Stimulated activated CD8-positive, alpha-beta memory T cell treated with anti-CD3 and anti-CD28 coated beads, Interleukin-15, amount 100 ng/mL, for 48 hours (primary cell): ENCODE results near the gene SLC2A2.
A peak's percentile ranks its signal among the peaks of the same experiment; 100 is the strongest.

ENCODE experiments used
- DNase-seq, 2 donors: peaks; one replicate each; pipeline ENCODE4 v3.0.0-alpha.2; 2020; ENCODE audit warnings: low read depth in 2 of 2

Gene SLC2A2

GRCh38 chr3:171026597-171027293, at the start of gene SLC2A2:
Gene SLC2A2, minus strand, starts transcription at chr3:171026720. Its CDS starts 50 bp downstream, at chr3:171026670.
- DNase-seq, result no peak

GRCh38 chr3:171072432-171072831, 45.9 kb upstream of the SLC2A2 start:
- DNase-seq, result no peak

GRCh38 chr3:171068658-171069057, 42.1 kb upstream of the SLC2A2 start:
- DNase-seq, result no peak

GRCh38 chr3:171066206-171066605, 39.7 kb upstream of the SLC2A2 start:
- DNase-seq, result no peak

- DNase-seq, result no peak
Observed at GRCh38 chr3:171065732-171066131, 39.2 kb upstream of the SLC2A2 start.

GRCh38 chr3:171064461-171064860, 37.9 kb upstream of the SLC2A2 start:
- DNase-seq, result no peak

- no peak for DNase-seq
Observed at GRCh38 chr3:171061749-171062148, 35.2 kb upstream of the SLC2A2 start.

- DNase-seq, result no peak
Observed at GRCh38 chr3:171059978-171060377, 33.5 kb upstream of the SLC2A2 start.

- no peak for DNase-seq
Observed at GRCh38 chr3:171058873-171059603, 32.5 kb upstream of the SLC2A2 start.

GRCh38 chr3:171058058-171058457, 31.5 kb upstream of the SLC2A2 start:
- DNase-seq, result no peak

- no peak for DNase-seq
Observed at GRCh38 chr3:171057072-171057471, 30.6 kb upstream of the SLC2A2 start.

- no peak for DNase-seq
Observed at GRCh38 chr3:171056528-171056927, 30.0 kb upstream of the SLC2A2 start.

- DNase-seq, result no peak
Observed at GRCh38 chr3:171055336-171056178, 29.0 kb upstream of the SLC2A2 start.

GRCh38 chr3:171054921-171055320, 28.4 kb upstream of the SLC2A2 start:
- DNase-seq, result no peak

GRCh38 chr3:171054231-171054630, 27.7 kb upstream of the SLC2A2 start:
- no peak for DNase-seq

- DNase-seq, result peak in 1 of 2 donors; percentile 8
Observed at GRCh38 chr3:171049861-171050444, 23.4 kb upstream of the SLC2A2 start.

- no peak for DNase-seq
Observed at GRCh38 chr3:171046760-171047159, 20.2 kb upstream of the SLC2A2 start.

GRCh38 chr3:171044835-171045793, 18.6 kb upstream of the SLC2A2 start:
- no peak for DNase-seq

- no peak for DNase-seq
Observed at GRCh38 chr3:171044384-171044783, 17.9 kb upstream of the SLC2A2 start.

GRCh38 chr3:171039674-171040073, 13.2 kb upstream of the SLC2A2 start:
- no peak for DNase-seq

GRCh38 chr3:171038342-171038741, 11.8 kb upstream of the SLC2A2 start:
- no peak for DNase-seq
